Right lung (tissue), 5 donors: Measurements from ENCODE around the gene AAGAB. TPM values are rescaled to one million over a fixed set of nuclear protein-coding genes. Genes with fewer than 3 reads are reported as not detected.
A peak's percentile ranks its signal among the peaks of the same experiment; 100 is the strongest.
"Not testable (repeated sequence)": the region's sequence is repeated elsewhere in the genome, so short reads cannot be mapped to it uniquely, and the experiment has no call there.

Experiments
- DNase-seq, 2 donors: peaks; one replicate each; pipeline ENCODE4 v3.0.0-alpha.2; 2013
- polyA plus RNA-seq, 5 donors: library from polyadenylated mRNA; unstranded; fragments of 120-200 nt; gene quantifications; one replicate each; pipeline versions ENCODE4 v1.2.1 to v1.2.3, GENCODE V29; 2013; ENCODE audit warnings: inconsistent platforms in 1 of 5, low replicate concordance in 1 of 5; ENCODE audit not compliant: insufficient read length in 5 of 5, insufficient read depth in 1 of 5

Gene AAGAB
- polyA plus RNA-seq, 5 donors: 26.9 to 35.1 (median 28.3) TPM

GRCh38 chr15:67258412-67258811, 4.0 kb upstream of the AAGAB start:
- DNase-seq: not testable (repeated sequence)

- DNase-seq: no peak
Observed at GRCh38 chr15:67256051-67256450, 1.6 kb upstream of the AAGAB start.

- DNase-seq: peak in 1 of 2 donors; percentile 5
Observed at GRCh38 chr15:67253549-67254237, 768 bp downstream of the AAGAB start.

- no peak for DNase-seq
Observed at GRCh38 chr15:67253101-67253500, 1.4 kb downstream of the AAGAB start.

- DNase-seq: no peak
Observed at GRCh38 chr15:67251318-67251717, 3.1 kb downstream of the AAGAB start.

GRCh38 chr15:67249830-67250229, 4.6 kb downstream of the AAGAB start:
- DNase-seq: no peak

- no peak for DNase-seq
Observed at GRCh38 chr15:67248011-67248505, 6.4 kb downstream of the AAGAB start.

- not testable (repeated sequence) for DNase-seq
Observed at GRCh38 chr15:67246606-67247005, 7.9 kb downstream of the AAGAB start.

- no peak for DNase-seq
Observed at GRCh38 chr15:67244971-67245478, 9.4 kb downstream of the AAGAB start.

GRCh38 chr15:67242708-67243111, 11.8 kb downstream of the AAGAB start:
- DNase-seq: no peak

- no peak for DNase-seq
Observed at GRCh38 chr15:67241132-67241855, 13.2 kb downstream of the AAGAB start.

GRCh38 chr15:67240235-67241131, 14.0 kb downstream of the AAGAB start:
- no peak for DNase-seq

GRCh38 chr15:67232591-67232990, 21.9 kb downstream of the AAGAB start:
- DNase-seq: no peak

- no peak for DNase-seq
Observed at GRCh38 chr15:67230504-67230903, 24.0 kb downstream of the AAGAB start.

- DNase-seq: no peak
Observed at GRCh38 chr15:67228286-67228685, 26.2 kb downstream of the AAGAB start.

GRCh38 chr15:67227846-67228245, 26.6 kb downstream of the AAGAB start:
- no peak for DNase-seq

GRCh38 chr15:67227431-67227830, 27.0 kb downstream of the AAGAB start:
- DNase-seq: no peak

GRCh38 chr15:67225336-67225735, 29.1 kb downstream of the AAGAB start:
- DNase-seq: no peak

GRCh38 chr15:67224889-67225288, 29.6 kb downstream of the AAGAB start:
- no peak for DNase-seq

- no peak for DNase-seq
Observed at GRCh38 chr15:67219288-67219687, 35.2 kb downstream of the AAGAB start.

- DNase-seq: no peak
Observed at GRCh38 chr15:67218428-67218827, 36.0 kb downstream of the AAGAB start.

GRCh38 chr15:67216859-67217258, 37.6 kb downstream of the AAGAB start:
- DNase-seq: no peak
